K562 (cell line): Measurements from ENCODE around the gene HOXD1. TPM values are rescaled to one million over a fixed set of nuclear protein-coding genes. Genes with fewer than 3 reads are reported as not detected.

ENCODE experiments used
- ATAC-seq: fragments of 200-7000 bp; cut with Tn5 transposase; 3 replicates; pipeline ENCODE4 v1.9.1; 2020; ENCODE audit warnings: moderate library complexity
- BruUV-seq: library from RNA; stranded (reverse); fragments of 400-500 nt; replicated peaks from 2 replicates; lab custom pipeline; 2021; lab: Mats Ljungman, UMichigan
- CTCF ChIA-PET: fragments of 300-600 bp; formaldehyde crosslinking; extraction: SDS; loops from one replicate; lab custom pipeline; 2021; ENCODE audit warnings: low intra/inter-chr PET ratio; lab: Yijun Ruan, JAX
- POLR2A ChIA-PET: fragments of 300-600, 350-650 bp; sonication (Branson Sonifier 250); formaldehyde crosslinking; extraction: SDS; loops from one replicate; lab custom pipeline; 2021; ENCODE audit warnings: antibody characterized with exemption, inconsistent platforms; lab: Yijun Ruan, JAX
- DNase-seq, 4 experiments: peaks; one replicate each; pipeline versions ENCODE4 v3.0.0 to v3.0.0-alpha.2; 2011 to 2018; ENCODE audit warnings: low spot score in 3 of 4, mixed read lengths in 3 of 4; ENCODE audit errors: extremely low read depth in 1 of 4
- FAIRE-seq: peaks from 2 replicates; lab custom pipeline; 2011; peaks lifted over from hg19 to GRCh38; lab: Jason Lieb, UNC
- H2AFZ ChIP-seq: 2 replicates; pipeline ENCODE4 v1.6.0; 2011; ENCODE audit warnings: low read depth, low read length, control low read depth, inconsistent platforms
- H3K27ac ChIP-seq: fragments of 200-600 bp; 3 replicates; pipeline ENCODE4 v1.8.0; 2011; ENCODE audit warnings: low read depth, mild to moderate bottlenecking, control low read depth, inconsistent platforms, low read length, moderate library complexity, mixed read lengths; ENCODE audit errors: extremely low read depth
- H3K27me3 ChIP-seq, 2 experiments: fragments of 300-600 bp in 1 of 2; 2 replicates in 1 of 2; 3 replicates in 1 of 2; pipeline versions ENCODE4 v1.6.0 to v1.8.0; 2011; ENCODE audit warnings: inconsistent platforms in 2 of 2, low read length in 2 of 2, mild to moderate bottlenecking in 1 of 2, mixed read lengths in 1 of 2, moderate library complexity in 1 of 2; ENCODE audit not compliant: control insufficient read depth in 2 of 2, insufficient read depth in 2 of 2
- H3K36me3 ChIP-seq: fragments of 300-600 bp; 3 replicates; pipeline ENCODE4 v1.8.0; 2011; ENCODE audit warnings: mild to moderate bottlenecking, low read length, inconsistent platforms; ENCODE audit not compliant: control insufficient read depth, insufficient read depth
- H3K4me1 ChIP-seq, 2 experiments: fragments of 200-600 bp in 1 of 2; replicated peaks in 1 of 2; 2 replicates in 1 of 2; 3 replicates in 1 of 2; pipeline versions ENCODE4 v1.5.1 to v1.8.0; 2011; ENCODE audit warnings: inconsistent platforms in 2 of 2, low read length in 2 of 2, mild to moderate bottlenecking in 1 of 2, mixed read lengths in 1 of 2, moderate library complexity in 1 of 2; ENCODE audit not compliant: control insufficient read depth in 2 of 2, insufficient read depth in 2 of 2
- H3K4me2 ChIP-seq: 2 replicates; pipeline ENCODE4 v1.6.1; 2011; ENCODE audit warnings: low read length, control low read depth, inconsistent platforms, mixed read lengths; ENCODE audit not compliant: insufficient read depth
- H3K4me3 ChIP-seq: fragments of 200-600 bp; sonication (generic), shearing (Covaris generic); 2 replicates; pipeline ENCODE4 v1.5.1; 2016; ENCODE audit warnings: control low read depth, inconsistent platforms
- H3K79me2 ChIP-seq: fragments of 200-600 bp; 3 replicates; pipeline ENCODE4 v1.8.0; 2011; ENCODE audit warnings: low read length, inconsistent platforms; ENCODE audit not compliant: control insufficient read depth, insufficient read depth
- H3K9ac ChIP-seq, 2 experiments: 2 replicates each; pipeline versions ENCODE4 v1.6.0 to v1.6.1; 2011; ENCODE audit warnings: low read depth in 2 of 2, low read length in 2 of 2, control low read depth in 1 of 2, inconsistent platforms in 1 of 2, mild to moderate bottlenecking in 1 of 2, mixed read lengths in 1 of 2; ENCODE audit not compliant: insufficient read depth in 1 of 2
- H3K9me1 ChIP-seq: one replicate; pipeline ENCODE4 v1.6.0; 2011; ENCODE audit warnings: inconsistent platforms, mild to moderate bottlenecking, low read length, moderate library complexity; ENCODE audit not compliant: control insufficient read depth, insufficient read depth
- H3K9me3 ChIP-seq: replicated peaks from 2 replicates; pipeline ENCODE4 v1.5.1; 2011; ENCODE audit warnings: low read depth, low read length, inconsistent platforms; ENCODE audit not compliant: control insufficient read depth, insufficient read depth
- H4K20me1 ChIP-seq: replicated peaks from 2 replicates; pipeline ENCODE4 v1.6.1; 2011; ENCODE audit warnings: low read length, inconsistent platforms, mixed read lengths; ENCODE audit not compliant: control insufficient read depth, insufficient read depth
- BDP1 ChIP-seq: IDR thresholded peaks from 3 replicates; pipeline ENCODE4 v1.6.1; 2011; ENCODE audit not compliant: insufficient read length, insufficient read depth
- CBX1 ChIP-seq: sonication (generic); IDR thresholded peaks from 2 replicates; pipeline ENCODE4 v1.6.1; 2016; ENCODE audit warnings: antibody characterized with exemption, low read depth, mild to moderate bottlenecking
- CREM ChIP-seq: IDR thresholded peaks from 2 replicates; pipeline ENCODE4 v1.6.1; 2014; ENCODE audit warnings: antibody characterized with exemption, low read depth
- HDAC2 ChIP-seq: fragments of 450-650 bp; IDR thresholded peaks from 2 replicates; pipeline ENCODE4 v1.6.1; 2016; ENCODE audit warnings: mild to moderate bottlenecking
- NEUROD1 ChIP-seq: fragments of 150-350 bp; IDR thresholded peaks from 2 replicates; pipeline ENCODE4 v1.6.1; 2014; ENCODE audit warnings: borderline replicate concordance, low read length, low read depth; ENCODE audit not compliant: partially characterized antibody
- ZBTB1 ChIP-seq: sonication (generic); formaldehyde crosslinking; IDR thresholded peaks from 2 replicates; pipeline ENCODE4 v1.8.1; 2023; ENCODE audit warnings: missing genetic modification reagents, low read depth, mild to moderate bottlenecking, borderline replicate concordance
- ZNF124 ChIP-seq: sonication (generic); formaldehyde crosslinking; IDR thresholded peaks from 2 replicates; pipeline ENCODE4 v1.8.1; 2022; ENCODE audit warnings: missing genetic modification reagents
- ZNF212 ChIP-seq: fragments of 450-650 bp; formaldehyde crosslinking; IDR thresholded peaks from 2 replicates; pipeline ENCODE4 v1.4.0; 2020; ENCODE audit warnings: mild to moderate bottlenecking
- WGBS: fragments of 100-300 bp; shearing (Covaris generic); methylation state at CpG from one replicate; pipeline ENCODE4 v1.1.6; 2016; ENCODE audit warnings: low coverage, mixed read lengths; ENCODE audit not compliant: insufficient coverage; ENCODE audit errors: missing lambda C conversion rate; 5-methylcytosine and 5-hydroxymethylcytosine counted together
- in situ Hi-C: fragments of 300-500 bp; cut with MboI; formaldehyde crosslinking; loops from 4 replicates; pipeline ENCODE4 v1.15.0; 2018; ENCODE audit warnings: inconsistent platforms, mixed read lengths
- intact Hi-C: fragments of 100-400 bp; cut with micrococcal nuclease; formaldehyde crosslinking; loops from 2 replicates; pipeline ENCODE4 v1.14.2; 2022
- polyA plus RNA-seq, 8 experiments: library from polyadenylated mRNA; depleted of rRNA in 4 of 8; stranded (reverse) in 5 of 8; unstranded in 3 of 8; fragments of >200 nt; fragmentation: Nextera tagmentation in 2 of 8; fragmentation: Illumina TruSeq in 1 of 8; extraction: Ambion mirVana in 2 of 8; extraction: Trizol in 1 of 8; gene quantifications; 2 replicates each; pipeline versions ENCODE4 v1.2.1 to v1.2.3, GENCODE V29; 2011 to 2014; ENCODE audit warnings: inconsistent platforms in 1 of 8, missing spikeins in 1 of 8
- total RNA-seq, 7 experiments: library from RNA; depleted of rRNA in 6 of 7; stranded (reverse); fragments of >200 nt in 6 of 7; fragmentation: Illumina TruSeq in 2 of 7; extraction: Trizol in 2 of 7; gene quantifications; 2 replicates each; pipeline versions ENCODE4 v1.2.1 to v1.2.3, GENCODE V29; 2011 to 2021; ENCODE audit warnings: low replicate concordance in 1 of 7
- TF ChIP-seq, protein P1 (sequence below): fragments of 450-650 bp; IDR thresholded peaks from 2 replicates; pipeline ENCODE4 v1.6.1; 2017; ENCODE audit warnings: antibody characterized with exemption

HOXD1 gene
- total and polyA plus RNA-seq, 9 of the 15 experiments (the other 6 are each of a cell fraction or from before 2014, with no cell fraction given) = not detected

GRCh38 chr2:176188774-176189680, 559 bp downstream of the HOXD1 start:
- Histone ChIP-seq H3K4me2 (no peak overlapping the region), H3K4me3 (no peak overlapping the region), H3K9me3 (no peaks in the 10 kb centered on the region), H3K27ac (no peak overlapping the region), H3K79me2 (no peaks in the 10 kb centered on the region), H4K20me1 (no peaks in the 10 kb centered on the region), H3K36me3 (no peaks in the 10 kb centered on the region), H3K9me1 (no peaks in the 10 kb centered on the region), H2AFZ (no peak overlapping the region), H3K4me1 (peaks cover 0 to 13% of the 10 kb centered on the region in 2 experiments; a peak in 2 of 5 replicates), H3K9ac (no peak overlapping the region), H3K27me3 (peaks cover 40 to 57% of the 10 kb centered on the region in 2 experiments)
- DNase-seq (no peak), ATAC-seq (no peak), FAIRE-seq (no peak)
- 46% methylated on average over 65 of the region's 98 CpGs for WGBS
- TF ChIP-seq CBX1 (no peak), ZNF124 (CRISPR knock-in tag) (no peak), ZNF212 (CRISPR knock-in tag) (no peak), CREM (no peak), ZBTB1 (CRISPR knock-in tag) (no peak), HDAC2 (no peak), NEUROD1 (no peak), BDP1 (no peak)
- TF ChIP-seq, protein P1, sequence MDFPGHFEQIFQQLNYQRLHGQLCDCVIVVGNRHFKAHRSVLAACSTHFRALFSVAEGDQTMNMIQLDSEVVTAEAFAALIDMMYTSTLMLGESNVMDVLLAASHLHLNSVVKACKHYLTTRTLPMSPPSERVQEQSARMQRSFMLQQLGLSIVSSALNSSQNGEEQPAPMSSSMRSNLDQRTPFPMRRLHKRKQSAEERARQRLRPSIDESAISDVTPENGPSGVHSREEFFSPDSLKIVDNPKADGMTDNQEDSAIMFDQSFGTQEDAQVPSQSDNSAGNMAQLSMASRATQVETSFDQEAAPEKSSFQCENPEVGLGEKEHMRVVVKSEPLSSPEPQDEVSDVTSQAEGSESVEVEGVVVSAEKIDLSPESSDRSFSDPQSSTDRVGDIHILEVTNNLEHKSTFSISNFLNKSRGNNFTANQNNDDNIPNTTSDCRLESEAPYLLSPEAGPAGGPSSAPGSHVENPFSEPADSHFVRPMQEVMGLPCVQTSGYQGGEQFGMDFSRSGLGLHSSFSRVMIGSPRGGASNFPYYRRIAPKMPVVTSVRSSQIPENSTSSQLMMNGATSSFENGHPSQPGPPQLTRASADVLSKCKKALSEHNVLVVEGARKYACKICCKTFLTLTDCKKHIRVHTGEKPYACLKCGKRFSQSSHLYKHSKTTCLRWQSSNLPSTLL = no peak
- ChIA-PET POLR2A (interaction anchor here (1.4 kb wide), 1 partner anchor 9 kb away, joined by 3 read pairs; no protein-coding TSS in a partner anchor), CTCF (no interaction called here)
- in situ Hi-C loops (no loop called here), intact Hi-C loops (no loop called here)
- no TSS peak for BruUV-seq
